ENCODE data around the gene WASL. TPM values are rescaled to one million over a fixed set of nuclear protein-coding genes. Genes with fewer than 3 reads are reported as not detected.

Gene WASL
- total RNA-seq, 2 donors from 2014 or later: 37.7 to 64.9 TPM

- Histone ChIP-seq H3K27me3 (replicated peaks; ENCODE audit: insufficient read depth) (no peaks in the 10 kb centered on the region), H3K9me3 (no peaks in the 10 kb centered on the region), H3K27ac (no peak overlapping the region), H3K4me1 (replicated peaks) (no peaks in the 10 kb centered on the region), H3K36me3 (no peaks in the 10 kb centered on the region), H3K4me3 (no peak overlapping the region)
- TF ChIP-seq POLR2AphosphoS5 (IDR thresholded peaks at IDR 0.05) (no peak), CTCF (IDR thresholded peaks at IDR 0.05) (no peak), POLR2A (IDR thresholded peaks at IDR 0.05) (no peak)
- intact Hi-C loops (cut with DNase I): no loop called here
- no peak for DNase-seq (ENCODE audit: low spot score)
- 55% methylated on average over 3 of the region's 3 CpGs for WGBS
Measured at GRCh38 chr7:123662755-123663154, 86.0 kb downstream of the WASL start.

GRCh38 chr7:123662293-123662692 lies 86.5 kb downstream of the WASL start:
- H3K27ac ChIP-seq: no peak overlapping the region
- 93% methylated on average over 15 of the region's 15 CpGs for WGBS
- intact Hi-C loops (cut with DNase I): no loop called here

GRCh38 chr7:123661765-123662164 lies 87.0 kb downstream of the WASL start:
- no peak for DNase-seq (ENCODE audit: low spot score)
- 88% methylated on average over 1 of the region's 1 CpG for WGBS
- Histone ChIP-seq H3K27me3 (replicated peaks; ENCODE audit: insufficient read depth) (no peaks in the 10 kb centered on the region), H3K27ac (no peak overlapping the region), H3K4me1 (replicated peaks) (no peaks in the 10 kb centered on the region), H3K36me3 (no peaks in the 10 kb centered on the region), H3K9me3 (no peaks in the 10 kb centered on the region), H3K4me3 (no peak overlapping the region)
- TF ChIP-seq POLR2A (IDR thresholded peaks at IDR 0.05) (no peak), POLR2AphosphoS5 (IDR thresholded peaks at IDR 0.05) (no peak), CTCF (IDR thresholded peaks at IDR 0.05) (no peak)
- intact Hi-C loops (cut with DNase I): no loop called here

More at GRCh38 chr7:123662293-123662692, 86.5 kb downstream of the WASL start:
- Histone ChIP-seq H3K4me1 (replicated peaks) (no peaks in the 10 kb centered on the region), H3K9me3 (no peaks in the 10 kb centered on the region), H3K36me3 (no peaks in the 10 kb centered on the region), H3K4me3 (no peak overlapping the region), H3K27me3 (replicated peaks; ENCODE audit: insufficient read depth) (no peaks in the 10 kb centered on the region)
- DNase-seq (ENCODE audit: low spot score): no peak
- TF ChIP-seq POLR2AphosphoS5 (IDR thresholded peaks at IDR 0.05): no peak
- no peak for TF ChIP-seq POLR2A (IDR thresholded peaks at IDR 0.05)
- TF ChIP-seq CTCF (IDR thresholded peaks at IDR 0.05): no peak

GRCh38 chr7:123660514-123661354 lies 88.1 kb downstream of the WASL start:
- Histone ChIP-seq H3K36me3 (no peaks in the 10 kb centered on the region), H3K27me3 (replicated peaks; ENCODE audit: insufficient read depth) (no peaks in the 10 kb centered on the region), H3K4me1 (replicated peaks) (no peaks in the 10 kb centered on the region), H3K27ac (no peak overlapping the region), H3K9me3 (no peaks in the 10 kb centered on the region), H3K4me3 (no peak overlapping the region)
- intact Hi-C loops (cut with DNase I): no loop called here
- DNase-seq (ENCODE audit: low spot score): no peak
- 72% methylated on average over 8 of the region's 8 CpGs for WGBS
- no peak for TF ChIP-seq POLR2A (IDR thresholded peaks at IDR 0.05)
- TF ChIP-seq CTCF (IDR thresholded peaks at IDR 0.05): no peak
- TF ChIP-seq POLR2AphosphoS5 (IDR thresholded peaks at IDR 0.05): no peak

- Histone ChIP-seq H3K27ac (no peak overlapping the region), H3K4me3 (no peak overlapping the region), H3K36me3 (no peaks in the 10 kb centered on the region), H3K9me3 (no peaks in the 10 kb centered on the region), H3K4me1 (replicated peaks) (no peaks in the 10 kb centered on the region), H3K27me3 (replicated peaks; ENCODE audit: insufficient read depth) (no peaks in the 10 kb centered on the region)
- TF ChIP-seq POLR2AphosphoS5 (IDR thresholded peaks at IDR 0.05) (no peak), CTCF (IDR thresholded peaks at IDR 0.05) (no peak), POLR2A (IDR thresholded peaks at IDR 0.05) (no peak)
- intact Hi-C loops (cut with DNase I): no loop called here
- 88% methylated on average over 6 of the region's 6 CpGs for WGBS
- DNase-seq (ENCODE audit: low spot score): no peak
Measured at GRCh38 chr7:123658023-123658422, 90.8 kb downstream of the WASL start.
